Activated effector memory CD4-positive, alpha-beta T cell treated with anti-CD3 and anti-CD28 coated beads, Interleukin-2, amount 50 U/mL, for 16 hours (primary cell): ENCODE measurements around the gene SPARC.
A peak's percentile ranks its signal among the peaks of the same experiment; 100 is the strongest.

Experiments
- DNase-seq: peaks from one replicate; pipeline ENCODE4 v3.0.0-alpha.2; 2020

The SPARC gene

GRCh38 chr5:151657114-151657513 is 29.6 kb downstream of the SPARC start:
- no peak for DNase-seq

DNA sequence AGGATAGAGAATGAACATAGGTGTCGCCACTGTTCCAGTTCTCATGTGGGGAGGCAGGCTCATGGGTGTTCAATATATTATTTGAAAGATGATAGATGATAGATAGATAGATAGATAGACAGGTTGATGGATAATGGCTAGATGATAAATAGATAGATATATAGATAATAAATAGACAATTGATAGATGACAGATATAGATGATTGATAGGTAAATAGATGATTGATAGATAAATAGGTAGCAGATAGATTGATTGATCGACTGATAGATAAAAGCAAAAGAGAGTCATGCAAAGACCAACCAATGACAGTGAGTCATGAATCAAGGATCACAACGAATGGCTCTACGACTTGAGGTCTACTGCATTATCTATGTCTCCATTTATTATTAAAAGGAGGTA is 30.4 kb downstream of the SPARC start:
- DNase-seq = no peak

GRCh38 chr5:151651997-151652645 is 34.6 kb downstream of the SPARC start:
- peak; percentile 85 for DNase-seq

- no peak for DNase-seq
Observed at GRCh38 chr5:151648988-151649387, 37.7 kb downstream of the SPARC start.

- DNase-seq = no peak
Observed at GRCh38 chr5:151648089-151648488, 38.6 kb downstream of the SPARC start.

DNA sequence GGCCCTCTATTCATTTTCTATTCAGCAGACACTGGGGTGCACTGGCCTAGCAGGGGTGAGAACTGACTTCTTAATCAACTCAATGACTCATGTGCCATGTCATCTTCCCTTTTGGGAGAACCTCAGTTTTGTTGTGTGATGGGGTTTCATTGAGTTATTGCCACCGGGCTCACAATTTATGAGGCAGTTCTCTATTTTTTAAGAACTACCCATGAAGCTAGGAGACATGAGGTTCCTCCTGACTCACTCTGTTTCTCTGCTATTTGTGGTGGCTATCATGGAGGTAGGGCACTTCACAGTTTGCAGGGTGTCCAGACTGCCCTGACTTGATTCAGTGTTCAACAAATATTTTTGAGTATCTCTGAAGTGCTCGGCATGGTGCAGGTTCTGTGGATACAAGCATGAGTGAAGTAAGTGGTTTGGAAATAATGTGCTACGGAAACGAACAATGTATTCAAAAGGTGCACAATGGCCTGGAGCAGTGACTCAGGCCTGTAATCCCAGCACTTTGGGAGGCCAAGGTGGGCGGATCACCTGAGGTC is 39.3 kb downstream of the SPARC start:
- DNase-seq = no peak

DNA sequence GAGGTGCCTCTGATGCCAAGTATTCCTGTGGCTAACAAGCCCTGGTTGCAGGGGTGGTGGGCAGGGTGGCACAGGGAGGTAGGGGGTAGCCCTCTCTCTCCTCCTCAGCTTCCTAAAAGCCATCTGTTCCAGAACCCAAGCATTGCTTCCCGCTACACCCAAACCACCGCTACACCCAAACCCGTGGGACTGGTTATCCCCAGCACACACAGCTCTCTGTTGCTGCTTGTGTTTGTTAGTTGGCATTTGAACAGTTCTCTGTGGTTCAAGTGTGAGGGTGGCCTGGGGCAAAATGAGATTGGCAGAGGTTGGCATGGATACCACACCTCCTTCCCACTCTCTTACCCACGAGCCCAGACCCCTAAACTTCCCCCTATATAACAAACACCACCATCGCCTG is 40.4 kb downstream of the SPARC start:
- no peak for DNase-seq

DNA sequence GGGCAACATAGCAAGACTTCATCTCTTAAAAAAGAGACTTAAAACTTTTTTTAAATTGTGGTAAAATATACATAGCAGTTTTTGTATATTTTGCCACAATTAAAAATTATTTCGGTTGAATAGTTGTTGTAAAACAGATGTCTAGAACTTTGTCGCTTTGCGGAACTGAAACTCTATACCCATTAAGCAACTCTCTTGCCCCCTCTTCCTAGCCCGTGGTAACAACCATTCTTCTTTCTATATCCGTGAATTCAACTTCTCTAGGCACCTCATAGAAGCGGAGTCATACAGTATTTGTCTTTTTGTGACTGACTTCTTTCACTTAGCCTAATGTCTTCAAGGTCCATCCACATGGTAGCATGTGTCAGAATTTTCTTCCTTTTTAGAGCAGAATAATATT is 43.3 kb downstream of the SPARC start:
- no peak for DNase-seq

GRCh38 chr5:151642472-151643140 is 44.1 kb downstream of the SPARC start:
- no peak for DNase-seq

- no peak for DNase-seq
Observed at GRCh38 chr5:151638619-151639018, 48.1 kb downstream of the SPARC start.

- DNase-seq = no peak
Observed at GRCh38 chr5:151637676-151638075, 49.0 kb downstream of the SPARC start.

DNA sequence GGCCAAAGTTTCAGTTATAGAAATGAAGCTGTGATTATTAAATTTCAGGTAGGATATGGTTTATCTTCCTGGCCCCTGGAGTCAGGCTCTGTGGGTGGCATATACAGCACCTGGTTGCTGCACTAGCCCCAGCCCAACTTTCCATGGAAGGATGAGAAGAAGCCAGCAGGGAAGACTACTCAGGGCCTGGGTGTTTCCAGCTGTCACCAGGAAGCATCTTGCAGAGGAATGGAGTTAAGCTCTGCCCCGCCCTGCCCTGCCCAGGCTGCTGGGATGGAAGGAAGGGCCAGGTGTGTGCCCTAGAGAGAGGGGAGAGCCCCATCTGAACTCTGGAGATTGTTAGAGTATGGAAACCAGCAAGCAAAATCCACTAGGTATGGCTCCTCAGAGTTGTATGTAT is 52.8 kb downstream of the SPARC start:
- DNase-seq = no peak

GRCh38 chr5:151632941-151633340 is 53.8 kb downstream of the SPARC start:
- no peak for DNase-seq

DNA sequence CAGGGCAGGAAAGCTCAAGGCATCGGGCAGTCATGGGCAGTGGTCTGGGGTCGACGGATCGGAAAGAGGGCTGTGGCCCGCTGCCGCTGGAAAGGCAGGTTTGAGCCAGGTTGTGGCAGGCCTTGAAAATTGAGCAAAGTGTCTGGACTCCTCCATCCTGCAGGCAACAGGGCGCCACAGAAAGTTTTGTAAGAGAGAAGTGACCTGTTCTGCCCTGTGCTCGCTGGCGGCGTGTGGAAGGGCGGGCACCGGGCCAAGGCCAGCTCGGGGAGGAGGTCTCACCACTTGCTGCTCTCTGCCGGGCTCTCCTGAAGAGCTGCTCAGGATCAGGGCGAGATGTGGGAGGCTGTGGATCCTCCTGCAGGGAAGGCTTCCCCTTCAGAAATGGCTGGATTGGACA is 54.2 kb downstream of the SPARC start:
- DNase-seq = no peak

DNA sequence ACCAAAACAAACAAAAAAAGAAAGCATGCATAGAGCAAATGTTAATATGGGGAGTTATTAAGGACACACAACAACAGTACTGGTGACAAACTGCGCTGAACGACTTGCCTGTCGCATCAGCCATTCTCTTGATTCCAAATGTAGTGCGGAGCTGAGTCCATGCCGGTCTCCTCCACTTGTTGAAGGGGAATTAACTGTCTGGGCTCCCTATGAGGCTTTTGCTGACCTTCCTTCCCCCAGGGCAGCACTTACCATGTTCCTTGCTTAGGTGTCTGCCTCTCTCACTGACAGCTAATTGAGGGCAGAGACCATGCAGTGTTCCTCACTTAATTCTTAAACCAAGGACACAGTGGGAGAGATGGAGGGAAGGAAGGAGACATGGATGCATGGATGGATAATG is 54.8 kb downstream of the SPARC start:
- DNase-seq = no peak

GRCh38 chr5:151630088-151630487 is 56.6 kb downstream of the SPARC start:
- no peak for DNase-seq

DNA sequence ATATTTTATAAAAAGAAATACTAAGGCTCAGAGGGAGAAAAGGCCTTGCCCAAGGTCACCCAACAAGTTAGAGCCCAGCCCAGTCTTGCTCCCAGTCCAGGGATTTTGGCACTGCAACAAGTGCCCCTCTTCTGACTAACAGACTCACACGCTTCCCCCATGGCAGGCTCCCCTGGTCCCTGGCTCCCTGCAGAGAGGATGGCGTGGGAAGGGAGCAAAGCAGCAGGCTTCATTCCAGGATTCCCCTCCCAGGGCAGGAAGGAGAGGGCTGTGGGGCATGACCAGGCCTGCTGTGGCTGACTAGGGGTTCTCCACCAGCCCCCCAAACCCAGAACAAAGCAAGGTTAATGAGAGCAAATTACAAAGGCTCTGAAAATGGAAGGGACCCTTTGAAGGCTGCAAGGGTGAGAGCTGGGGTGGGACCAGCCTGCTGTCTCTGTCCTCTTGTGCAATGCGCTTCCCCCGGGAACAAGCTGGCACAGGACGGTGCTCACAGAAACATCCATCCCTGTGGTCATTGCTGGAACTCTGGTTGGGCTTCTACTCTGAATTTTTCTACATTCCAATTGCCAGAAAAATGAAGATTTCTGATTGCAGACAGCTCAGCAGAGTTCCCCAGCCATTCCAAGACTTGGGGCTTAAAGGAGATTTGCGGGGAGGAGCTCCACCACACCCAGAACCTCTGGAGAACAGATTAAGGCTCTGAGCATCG is 58.4 kb downstream of the SPARC start:
- no peak for DNase-seq

DNA sequence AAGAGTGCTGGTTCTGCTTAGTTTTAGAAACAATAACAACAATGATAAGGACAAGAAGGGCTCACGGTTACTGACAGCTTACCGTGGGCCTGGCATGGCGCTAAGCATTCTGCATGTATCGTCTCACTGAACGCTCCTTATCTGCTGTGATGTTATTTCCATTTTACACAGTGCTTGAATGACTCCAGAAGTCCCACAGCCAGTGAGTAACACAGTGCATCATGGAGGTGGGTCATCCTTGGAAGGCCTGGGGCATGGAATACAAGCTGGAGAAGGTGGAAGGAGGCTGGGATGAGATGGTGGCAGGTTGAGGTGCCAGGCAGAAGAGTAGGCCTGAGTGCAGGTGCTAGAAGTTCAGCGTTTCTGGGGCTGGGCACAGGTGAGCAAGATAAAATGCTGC is 59.1 kb downstream of the SPARC start:
- DNase-seq = no peak

DNA sequence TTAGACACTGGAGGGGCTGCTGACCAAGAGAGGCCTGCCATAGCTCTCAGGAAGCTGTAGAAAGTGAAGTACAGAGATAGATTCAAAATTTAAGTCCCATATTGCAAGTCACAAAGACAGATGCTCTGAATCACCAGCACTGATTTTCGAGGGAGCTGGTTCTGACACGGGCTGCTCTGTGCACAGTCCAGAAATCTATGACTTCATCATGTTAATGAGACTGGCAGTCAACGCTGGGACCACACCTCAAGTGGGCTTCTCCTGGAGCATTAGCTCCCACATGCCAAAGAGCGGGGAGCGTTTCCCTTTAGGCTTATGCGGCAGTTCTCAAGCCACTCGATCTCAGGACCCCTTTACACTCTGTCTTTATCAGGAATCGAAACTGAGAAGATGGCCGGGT is 61.4 kb downstream of the SPARC start:
- no peak for DNase-seq

- no peak for DNase-seq
Observed at GRCh38 chr5:151624476-151624875, 62.2 kb downstream of the SPARC start.

- DNase-seq = no peak
Observed at GRCh38 chr5:151622367-151623088, 64.2 kb downstream of the SPARC start.

DNA sequence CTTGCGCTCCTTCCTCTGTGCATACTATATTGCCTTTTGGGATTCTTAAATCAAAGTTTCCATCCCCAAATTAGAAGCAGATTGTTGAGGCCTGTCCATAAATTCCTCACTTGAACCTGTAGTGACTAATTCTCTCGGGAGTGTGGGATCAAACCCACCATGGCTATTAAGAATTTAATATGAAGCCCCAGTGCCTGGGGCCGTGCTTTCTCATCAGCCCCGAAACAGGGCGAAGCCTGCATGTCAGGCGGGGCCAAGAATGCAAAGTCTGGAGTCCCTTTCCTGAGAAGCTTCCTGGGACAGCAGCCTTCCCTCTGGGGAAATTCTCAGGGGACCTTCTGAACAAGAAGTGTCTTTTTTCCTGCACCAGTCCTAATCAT is 66.3 kb downstream of the SPARC start:
- no peak for DNase-seq

DNA sequence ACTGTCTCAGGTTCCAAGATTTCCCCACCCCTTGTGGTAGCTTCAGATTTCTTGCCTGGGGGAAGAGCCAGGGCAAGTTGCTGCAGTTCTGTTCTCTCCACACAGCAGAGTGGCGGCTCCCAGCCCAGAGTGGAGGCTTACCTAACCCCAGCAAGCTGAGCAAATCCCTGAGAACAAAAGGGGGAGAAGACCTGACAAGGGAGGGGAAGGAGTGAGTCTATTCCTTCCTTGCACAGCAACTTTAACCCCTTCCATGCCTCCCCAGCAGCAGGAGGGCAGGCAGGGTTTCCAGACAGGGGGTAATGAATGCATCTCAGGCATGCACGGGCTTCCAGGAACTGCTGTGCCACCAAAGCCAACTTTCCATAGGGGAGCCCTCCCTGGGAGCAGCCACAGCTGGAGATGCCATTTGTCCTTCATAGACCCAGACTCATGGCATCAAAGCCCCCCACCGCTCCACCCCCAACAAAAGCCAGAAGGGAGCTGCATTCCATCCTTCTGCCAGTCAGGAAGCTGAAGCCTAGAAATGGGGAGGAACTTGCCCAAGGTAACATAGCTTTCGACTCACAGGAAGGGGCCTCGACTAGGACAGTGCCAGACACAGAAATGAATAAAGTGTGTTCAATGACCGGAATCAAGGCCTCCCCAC is 66.8 kb downstream of the SPARC start:
- DNase-seq = no peak
